GM18517 (cell line): ENCODE data around the gene PRKAR1B.
A peak's percentile ranks its signal among the peaks of the same experiment; 100 is the strongest.

Experiments used
- ATAC-seq: cut with Tn5 transposase; IDR thresholded peaks from one replicate; pipeline ENCODE4 v1.9.1; 2021; ENCODE audit warnings: mild to moderate bottlenecking, moderate library complexity; ENCODE audit not compliant: unreplicated experiment

The PRKAR1B gene

DNA sequence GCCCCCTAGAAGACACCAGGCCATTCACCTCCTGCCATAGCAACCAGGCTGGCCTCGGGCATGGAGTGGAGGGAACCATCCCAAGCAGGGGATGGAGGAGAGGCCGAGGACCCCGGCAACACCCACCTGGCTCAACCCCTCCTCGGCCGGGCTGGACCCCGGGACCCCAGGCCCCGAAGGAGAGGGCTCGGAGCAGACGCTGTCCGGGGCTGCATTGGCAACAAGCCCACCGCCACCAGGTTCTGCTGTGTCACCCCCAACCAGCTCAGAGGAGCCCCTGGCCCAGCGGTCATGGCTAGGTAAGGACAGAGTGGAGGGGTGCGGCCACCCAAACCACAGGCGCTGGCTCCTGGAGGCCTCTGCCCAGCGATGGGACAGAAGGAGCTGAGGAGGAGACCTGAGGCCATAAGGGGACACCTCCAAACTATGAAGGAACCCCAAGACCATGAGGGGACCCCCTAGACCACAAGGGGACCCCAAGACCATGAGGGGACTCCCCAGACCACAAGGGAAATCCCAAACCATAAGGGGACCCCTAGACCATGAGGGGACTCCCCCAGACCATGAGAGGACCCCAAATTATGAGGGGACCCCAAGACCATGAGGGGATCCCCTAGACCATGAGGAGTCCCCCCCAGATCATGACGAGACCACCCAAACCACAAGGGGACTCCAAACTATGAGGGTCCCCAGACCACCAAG is 132.7 kb downstream of the PRKAR1B start:
- ATAC-seq, result no peak

DNA sequence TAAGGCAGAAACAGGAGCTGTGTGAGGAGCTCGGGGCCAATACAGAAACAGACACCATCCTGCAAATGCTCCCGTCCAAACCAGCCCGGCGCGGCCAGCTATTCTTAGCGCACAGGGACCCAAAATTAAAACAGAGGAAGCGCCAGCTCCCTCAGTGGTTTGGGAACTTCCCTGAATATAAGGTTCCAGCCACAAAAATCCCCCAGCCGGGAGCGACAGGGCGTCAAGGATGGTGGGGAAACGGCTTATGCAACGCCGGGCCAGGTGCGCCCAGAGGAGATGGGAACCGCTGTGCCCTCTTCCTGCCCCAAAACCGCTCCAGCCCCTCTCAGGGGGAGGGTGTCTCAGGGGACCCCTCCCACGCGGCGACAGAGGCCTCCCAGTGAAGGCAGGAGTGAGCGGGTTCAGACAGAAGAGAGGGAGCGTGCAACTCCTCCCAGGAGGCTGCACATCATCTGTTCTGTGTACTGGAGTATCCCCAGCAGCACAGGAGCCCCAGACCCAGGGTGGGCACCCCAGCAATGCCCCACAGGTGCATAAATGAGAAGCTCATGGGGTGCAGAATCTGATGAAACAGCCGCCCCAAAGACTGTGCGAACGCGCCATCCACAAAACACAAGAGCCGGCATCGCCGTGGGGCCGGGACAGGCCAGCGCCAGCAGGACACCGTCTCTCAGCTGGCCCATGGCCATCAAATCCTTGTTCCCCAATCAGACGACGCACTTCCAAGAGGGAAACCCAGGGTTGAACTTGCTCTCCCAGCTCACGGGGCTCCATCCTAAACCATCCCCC is 133.6 kb downstream of the PRKAR1B start:
- ATAC-seq, result no peak

DNA sequence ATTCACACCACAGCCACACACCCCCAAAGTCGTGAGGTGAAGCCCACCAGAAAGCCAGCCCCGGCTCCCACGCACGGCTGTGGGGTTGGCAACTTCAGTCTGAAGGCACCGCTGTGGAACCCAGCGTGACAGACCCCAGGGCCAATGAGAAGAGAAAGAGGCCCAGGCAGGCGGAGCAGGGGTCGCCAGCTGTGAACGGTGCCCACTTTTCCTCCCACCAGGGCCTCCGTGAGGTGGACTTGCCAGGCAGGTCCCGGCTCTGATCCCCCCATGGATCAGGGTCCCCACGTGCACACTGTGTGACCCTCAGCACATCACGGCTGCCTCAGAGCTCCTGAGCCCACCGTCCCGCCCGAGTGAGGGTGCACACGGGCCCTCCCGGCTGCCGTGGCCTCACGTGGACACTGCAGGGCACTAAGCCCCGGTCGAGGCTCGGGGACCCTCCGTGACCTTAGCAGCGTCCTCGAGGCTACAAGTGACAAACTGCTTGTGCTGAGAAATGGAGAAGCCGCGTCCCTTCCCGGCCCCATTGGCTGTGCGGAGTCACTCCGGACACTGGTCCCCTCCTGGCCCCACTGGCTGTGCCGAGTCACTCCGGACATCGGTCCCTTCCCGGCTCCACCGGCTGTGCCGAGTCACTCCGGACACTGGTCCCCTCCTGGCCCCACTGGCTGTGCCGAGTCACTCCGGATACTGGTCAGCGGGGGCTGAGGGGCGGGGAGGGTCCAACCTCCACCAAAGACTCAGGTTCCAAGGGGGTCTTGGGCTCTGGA is 135.0 kb downstream of the PRKAR1B start:
- no peak for ATAC-seq

DNA sequence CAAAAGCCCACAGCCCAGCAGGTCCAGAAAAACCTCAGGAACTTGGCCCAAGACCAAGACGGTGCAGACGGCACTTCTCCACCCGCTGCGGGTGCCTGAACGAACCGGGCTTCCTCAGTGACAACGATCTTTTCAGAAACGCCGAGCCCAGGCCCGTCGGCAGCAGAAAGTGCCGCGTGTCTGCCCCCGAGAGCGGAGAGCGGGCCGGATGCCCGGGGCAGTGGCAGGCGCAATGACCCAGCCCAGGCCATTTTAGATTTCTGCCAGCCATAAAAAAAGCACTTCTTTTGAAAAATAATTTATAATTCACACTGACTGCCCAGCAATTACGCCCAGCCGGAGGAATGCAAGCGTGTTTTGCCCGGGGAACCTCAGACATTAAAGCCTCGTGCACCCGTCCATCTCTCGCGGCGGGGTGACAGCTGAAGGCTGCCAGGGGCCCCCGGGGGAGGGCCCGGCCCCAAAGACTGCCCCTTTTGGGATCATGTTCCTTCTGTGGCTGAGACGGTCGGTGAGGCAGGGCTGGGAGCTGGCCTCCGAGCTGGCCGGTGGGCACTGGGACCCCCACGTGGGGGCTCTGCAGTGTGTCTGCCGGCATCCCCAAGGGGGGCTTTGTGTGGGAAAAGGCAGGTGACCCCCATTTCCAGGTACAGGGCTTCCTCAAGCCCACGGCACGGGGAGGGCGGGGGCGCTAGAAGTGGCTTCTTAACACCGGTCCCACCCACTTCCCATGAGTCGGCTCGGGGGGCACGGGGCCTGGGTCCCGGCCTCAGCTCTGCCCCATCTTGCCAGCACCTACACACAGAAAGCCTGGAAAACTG is 136.1 kb downstream of the PRKAR1B start:
- no peak for ATAC-seq

DNA sequence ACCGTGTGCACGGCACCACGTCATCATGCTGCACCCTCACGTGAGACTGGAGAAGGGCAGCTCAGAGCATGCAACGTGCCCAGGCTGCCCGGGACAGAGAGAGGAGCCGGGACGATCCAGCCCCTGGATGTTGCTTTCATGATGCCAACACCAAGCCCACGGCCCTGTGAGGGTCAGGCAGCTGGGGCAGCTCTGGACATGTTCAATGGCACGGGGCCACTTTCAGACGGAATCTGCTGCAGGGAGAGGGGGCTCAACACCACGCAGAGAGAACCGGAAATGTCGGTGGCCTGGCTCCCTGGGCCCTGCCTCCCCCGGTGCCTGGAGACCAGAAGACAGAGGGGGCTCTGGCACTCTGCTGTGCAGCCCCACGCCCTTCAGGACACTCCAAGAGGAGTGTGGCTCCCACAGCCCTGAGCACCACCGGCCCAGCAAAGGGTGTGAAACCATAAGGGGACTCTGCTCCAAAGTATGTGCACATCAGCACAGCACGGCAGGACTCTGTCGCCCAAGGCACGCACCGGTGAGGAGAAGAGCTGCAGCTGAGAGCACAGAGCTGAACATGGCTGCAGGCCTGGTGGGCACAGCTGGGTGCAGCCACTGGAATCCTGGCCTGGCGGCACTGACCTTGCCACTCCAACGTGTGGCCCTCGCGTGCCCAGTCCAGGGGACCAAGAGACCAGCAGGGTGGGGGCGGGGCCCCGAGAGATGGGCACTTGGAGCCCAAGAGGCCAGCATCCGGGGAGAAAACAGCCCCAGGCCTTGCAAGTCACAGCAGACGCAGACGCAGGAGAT is 137.1 kb downstream of the PRKAR1B start:
- ATAC-seq, result no peak

DNA sequence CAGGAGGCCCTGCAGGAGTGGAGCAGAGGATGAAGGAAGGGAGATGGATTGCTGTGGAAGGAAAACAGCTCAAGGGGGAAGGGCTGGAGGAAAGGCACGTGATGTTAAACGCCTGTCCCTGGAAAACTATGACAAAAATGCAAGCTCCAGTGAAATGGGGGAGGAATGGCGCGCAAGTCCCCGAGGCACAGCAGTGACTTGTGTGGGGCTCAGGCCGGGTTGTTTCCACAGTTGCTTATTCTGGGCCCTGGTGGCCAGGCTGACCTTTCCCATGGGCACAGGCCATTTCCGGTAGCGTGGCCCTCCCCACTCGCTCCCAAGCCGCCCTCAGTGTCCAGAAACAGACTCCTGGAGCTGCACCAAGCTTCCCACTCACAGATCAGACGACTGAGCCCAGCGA is 139.3 kb downstream of the PRKAR1B start:
- no peak for ATAC-seq

DNA sequence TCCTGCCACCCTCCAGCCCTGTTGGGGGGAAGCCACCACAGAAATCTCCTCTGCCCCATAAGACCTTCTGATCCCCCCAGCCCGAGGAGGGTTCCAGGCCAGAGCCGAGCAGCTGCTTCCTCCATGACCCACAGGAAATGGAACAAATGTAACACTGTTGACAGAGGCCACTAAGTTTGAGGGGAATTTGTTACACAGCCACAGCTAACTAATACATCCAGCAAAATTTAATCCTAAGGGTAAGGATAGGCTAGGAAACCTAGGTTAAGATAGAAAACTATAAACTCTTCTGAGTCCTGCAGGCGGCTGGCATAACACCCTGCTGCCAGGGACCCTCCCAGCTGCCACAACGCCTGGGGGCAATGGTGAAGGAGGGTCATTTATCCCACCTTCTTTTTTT is 140.6 kb downstream of the PRKAR1B start:
- ATAC-seq, result no peak

DNA sequence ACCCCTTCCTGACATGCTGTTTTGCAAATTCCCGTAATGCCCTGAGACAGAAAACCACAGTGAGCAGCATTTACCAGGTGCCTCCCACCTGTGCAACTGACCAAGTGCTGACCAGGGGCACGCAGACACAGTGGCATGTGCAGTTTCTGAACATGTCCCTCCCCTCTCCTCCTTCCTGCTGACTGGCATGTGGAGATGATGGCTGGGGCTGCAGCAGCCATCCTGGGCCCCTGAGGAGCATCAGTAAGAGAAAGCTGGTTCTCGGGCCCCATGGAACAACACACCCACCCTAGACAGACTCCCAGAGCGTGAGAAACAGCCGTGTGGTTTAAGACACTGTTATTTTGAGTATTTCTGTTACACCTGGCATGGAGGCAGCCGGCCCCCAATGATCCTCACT is 141.2 kb downstream of the PRKAR1B start:
- peak; percentile 39 for ATAC-seq

DNA sequence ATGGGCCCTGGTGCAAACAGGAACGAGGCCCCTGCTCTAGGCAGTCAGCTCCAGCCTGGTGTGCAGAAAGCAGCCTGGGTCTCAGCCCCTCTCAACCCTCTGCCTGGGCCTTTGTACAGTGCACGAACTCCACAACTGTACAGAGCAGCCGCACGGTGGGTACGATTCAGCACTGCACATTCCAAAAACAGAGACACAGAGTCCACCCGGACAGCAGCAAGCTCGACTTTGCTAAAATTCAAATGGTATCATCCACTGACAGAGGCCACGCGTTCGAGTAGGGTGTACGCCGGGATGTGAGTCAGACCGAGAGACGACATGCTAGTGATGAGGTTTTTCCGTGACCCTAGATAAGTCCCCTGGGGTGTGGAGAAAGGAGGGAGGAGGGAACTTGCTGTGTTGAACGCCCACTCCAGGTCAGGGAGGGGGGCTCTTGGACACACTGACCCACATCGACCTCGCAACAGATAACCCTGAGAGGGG is 141.8 kb downstream of the PRKAR1B start:
- ATAC-seq, result peak; percentile 59

DNA sequence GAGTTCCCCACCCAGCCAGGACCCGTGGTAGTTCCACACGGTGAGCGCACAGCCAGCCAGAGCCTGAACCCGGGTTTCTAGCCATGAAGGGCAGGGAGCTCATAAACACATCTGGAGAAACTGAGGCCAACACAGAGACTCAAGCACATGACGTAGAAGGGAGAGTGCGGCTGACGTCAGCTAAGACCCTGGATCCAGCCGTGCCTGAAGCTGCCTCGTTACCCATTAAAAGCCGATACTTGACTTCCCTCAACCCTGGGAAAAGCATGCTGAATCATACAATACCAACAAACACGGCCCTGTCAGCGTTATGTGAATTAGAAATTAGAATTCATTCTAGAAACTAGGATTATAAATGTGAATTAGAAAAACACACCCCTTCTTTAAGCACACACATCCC is 142.3 kb downstream of the PRKAR1B start:
- ATAC-seq, result no peak

DNA sequence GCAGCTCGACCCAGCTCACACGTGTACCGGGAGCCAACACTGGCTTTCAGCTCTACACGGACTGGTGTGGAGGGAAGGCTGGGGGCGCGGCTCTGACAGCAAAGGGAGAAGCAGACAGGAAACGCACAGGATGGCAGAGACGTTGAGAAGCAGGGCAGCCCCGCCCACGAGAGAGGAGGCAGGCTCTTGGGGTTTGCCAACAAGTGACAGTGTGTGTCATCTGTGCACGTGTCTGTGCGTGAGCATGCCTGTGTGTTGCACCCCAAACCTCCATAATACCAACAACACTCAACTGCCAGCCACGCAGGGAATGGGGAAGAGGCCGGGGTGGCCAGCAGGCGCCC is 143.0 kb downstream of the PRKAR1B start:
- no peak for ATAC-seq

DNA sequence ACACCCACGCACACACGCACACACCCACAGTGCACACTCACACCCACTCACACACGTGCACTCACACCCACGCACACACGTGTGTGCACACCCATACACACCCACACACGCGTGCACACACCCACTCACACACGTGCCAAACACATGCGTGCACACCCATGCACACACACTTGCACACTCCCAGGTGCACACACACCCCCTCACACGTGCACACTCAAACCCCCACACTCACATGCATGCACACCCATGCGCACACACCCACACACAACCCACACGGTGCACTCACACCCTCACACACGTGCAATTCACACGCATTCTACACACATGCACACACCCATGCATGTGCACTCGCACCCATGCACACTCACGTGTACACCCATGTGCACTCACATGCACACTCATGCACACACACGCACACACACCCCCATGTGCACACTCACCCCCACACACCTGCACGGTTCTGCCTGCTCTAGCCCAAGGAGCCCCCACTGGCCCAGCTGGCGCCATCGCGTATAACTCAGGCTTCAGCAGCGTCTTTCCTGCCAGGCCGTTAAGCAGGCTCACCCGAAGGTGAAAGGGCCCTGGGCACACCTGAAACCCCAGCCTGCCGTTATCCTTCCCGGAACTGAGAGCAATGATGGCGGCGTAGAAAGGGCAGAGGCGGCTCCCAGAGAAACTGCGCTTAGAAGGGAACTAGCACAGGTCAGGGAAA is 143.5 kb downstream of the PRKAR1B start:
- ATAC-seq, result no peak

DNA sequence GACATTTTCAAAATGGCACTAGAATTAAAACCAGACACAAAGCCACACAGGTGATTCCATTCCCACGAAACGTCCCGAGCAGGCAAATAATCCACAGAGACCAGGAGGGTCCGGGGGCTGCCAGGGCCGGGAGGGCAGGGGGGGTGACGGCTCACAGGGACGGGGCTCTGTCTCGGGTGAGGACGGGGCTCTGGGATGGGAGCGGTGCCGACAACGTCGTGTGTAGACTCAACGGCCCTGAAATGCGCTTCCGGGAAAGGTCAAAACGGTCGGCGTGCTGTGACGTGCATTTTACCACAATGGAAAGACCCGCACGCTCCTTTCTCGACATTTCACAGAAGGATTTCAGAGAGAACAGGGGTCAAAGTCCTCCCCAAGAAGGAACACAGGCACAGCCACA is 144.2 kb downstream of the PRKAR1B start:
- no peak for ATAC-seq

DNA sequence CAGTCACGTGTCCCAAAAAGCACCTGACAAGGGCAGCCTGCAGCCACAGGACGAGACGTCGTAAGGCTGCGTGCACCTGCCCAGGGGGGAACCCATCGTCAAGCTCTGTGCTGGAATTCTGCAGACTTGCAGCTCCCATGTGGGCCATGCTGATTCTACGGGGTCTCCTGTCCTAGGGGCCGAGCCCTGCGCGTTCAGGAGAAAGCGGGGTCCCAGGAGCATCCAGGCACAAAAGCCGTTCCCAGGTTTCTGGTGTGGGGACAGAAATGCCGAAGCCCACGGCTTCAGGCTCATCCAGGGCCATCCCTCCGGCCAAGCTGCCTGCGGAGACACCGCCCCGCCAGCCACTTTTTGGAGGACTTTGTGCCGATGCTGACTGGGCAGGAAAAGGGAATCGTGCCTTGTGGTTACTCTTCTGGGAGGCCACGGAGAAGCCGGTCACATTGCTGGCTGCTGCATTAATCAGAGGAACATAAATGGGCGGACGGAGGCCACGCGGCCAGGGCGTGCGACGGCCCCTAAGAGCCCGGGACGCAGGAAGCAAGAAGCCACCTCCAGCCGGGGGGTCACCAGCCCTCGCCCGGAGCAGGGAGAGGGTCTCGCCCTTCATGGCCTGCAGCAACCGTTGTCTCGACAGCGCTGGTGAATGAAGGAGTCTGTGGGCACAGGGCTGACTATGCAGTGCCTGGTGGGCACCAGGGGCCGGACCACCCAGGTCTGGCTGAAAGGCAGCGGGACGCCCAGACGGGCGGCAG is 144.8 kb downstream of the PRKAR1B start:
- no peak for ATAC-seq

DNA sequence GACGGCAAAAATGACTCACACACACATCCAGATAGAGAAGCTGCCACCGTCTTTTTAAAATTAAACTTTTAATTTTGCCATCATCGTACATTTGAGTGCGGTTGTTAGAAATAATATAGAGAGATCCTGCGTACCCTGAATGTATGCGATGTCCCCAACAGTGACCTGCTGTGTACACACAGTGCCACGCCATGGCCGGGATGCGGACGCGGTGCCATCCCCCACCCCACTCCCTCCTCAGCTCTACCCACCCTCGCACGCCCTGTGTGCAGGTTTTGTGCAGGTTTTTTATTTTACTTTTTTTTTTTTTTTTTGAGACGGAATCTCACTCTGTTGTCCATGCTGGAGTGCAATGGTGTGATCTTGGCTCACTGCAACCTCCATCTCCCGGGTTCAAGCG is 148.7 kb downstream of the PRKAR1B start:
- no peak for ATAC-seq

DNA sequence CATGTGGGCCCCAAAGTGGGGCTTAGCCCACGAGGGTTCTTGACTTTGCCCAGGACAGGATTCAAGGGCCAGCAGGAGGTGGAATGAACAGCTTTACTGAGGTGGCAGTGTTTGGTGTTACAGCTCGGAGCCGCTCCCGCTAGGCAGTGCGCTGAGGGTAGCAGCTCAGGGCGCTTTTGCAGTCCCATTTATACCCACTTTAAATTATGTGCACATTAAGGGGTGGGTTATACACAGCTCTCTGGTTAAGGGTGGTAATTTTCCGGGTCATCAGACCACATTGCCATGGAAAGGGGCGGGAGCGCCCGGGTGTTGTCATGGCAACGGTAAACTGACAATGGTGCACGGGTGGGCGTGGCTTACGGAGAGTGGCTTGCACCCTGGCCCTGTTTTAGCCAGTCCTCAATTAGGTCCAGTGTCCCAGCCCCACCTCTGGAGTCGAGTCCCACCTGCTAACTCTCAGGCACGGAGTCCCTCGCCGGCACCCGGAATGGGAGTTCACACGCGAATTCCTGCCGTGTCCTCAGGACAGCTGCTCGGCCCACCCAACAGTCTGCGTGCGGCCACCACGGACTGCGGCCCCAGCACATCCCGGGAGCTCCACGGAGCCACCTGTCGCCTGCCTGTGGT is 149.2 kb downstream of the PRKAR1B start:
- no peak for ATAC-seq

DNA sequence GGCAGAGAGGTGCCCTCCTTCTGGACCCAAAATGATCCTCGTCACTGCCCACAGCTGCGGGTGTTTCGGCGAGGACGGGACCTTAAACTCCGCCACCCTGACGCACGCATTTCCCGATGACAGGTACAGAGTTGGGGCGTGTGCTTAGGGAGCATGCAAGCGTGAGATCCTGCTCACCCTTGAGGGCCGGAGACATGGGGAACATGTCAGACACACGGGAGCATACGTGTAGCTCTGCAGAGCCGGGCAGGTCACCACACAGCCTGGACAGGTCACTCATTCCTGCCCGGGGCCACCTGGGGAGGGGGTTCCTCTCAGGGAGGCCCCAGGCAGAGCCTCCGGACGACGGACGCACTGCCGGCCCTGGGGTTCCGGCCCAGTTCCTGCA is 149.8 kb downstream of the PRKAR1B start:
- no peak for ATAC-seq

DNA sequence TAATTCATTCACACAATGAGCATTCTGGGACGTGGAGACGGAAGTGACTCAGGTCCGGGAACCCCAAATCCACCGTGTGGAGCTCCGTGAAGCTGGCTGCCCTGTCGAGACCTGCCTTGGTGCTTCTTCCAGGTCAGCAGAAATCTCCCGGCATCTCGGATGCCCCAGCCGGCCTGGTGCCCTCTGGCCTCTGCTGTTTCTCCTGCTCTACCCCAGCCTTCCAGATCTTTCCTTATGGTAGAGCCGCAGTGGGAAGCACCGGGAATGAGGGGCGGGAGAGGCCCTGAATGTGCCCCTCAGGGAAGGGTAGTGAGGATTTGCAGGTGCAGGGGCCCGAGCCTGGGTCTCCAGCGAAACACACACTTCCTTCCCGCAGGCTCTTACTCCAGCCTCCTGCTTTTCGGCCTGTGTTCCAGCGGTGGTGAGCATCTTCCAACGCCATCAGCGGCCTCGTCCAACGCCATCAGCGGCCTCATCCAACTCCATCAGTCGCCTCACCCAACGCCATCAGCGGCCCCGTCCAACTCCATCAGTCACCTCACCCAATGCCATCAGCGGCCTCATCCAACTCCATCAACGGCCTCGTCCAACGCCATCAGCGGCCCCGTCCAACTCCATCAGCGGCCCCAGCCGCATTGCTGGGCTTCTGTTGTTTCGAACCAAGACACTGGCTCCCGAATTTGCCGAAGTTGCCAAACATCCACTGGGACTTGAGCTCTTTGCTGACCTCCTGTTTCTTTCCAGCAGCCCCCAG is 150.4 kb downstream of the PRKAR1B start:
- ATAC-seq, result no peak
